Fibroblast of gingiva (primary cell): Measurements from ENCODE around the gene CYP2F1.

ENCODE experiments used
- DNase-seq: peaks from one replicate; pipeline ENCODE4 v3.0.0-alpha.2; 2011; ENCODE audit warnings: low read depth

CYP2F1 gene

GRCh38 chr19:41175801-41176777, 61.9 kb downstream of the CYP2F1 start:
- DNase-seq: peak; percentile 62
